ENCODE results near the gene ANAPC5.

Gene ANAPC5, protein sequence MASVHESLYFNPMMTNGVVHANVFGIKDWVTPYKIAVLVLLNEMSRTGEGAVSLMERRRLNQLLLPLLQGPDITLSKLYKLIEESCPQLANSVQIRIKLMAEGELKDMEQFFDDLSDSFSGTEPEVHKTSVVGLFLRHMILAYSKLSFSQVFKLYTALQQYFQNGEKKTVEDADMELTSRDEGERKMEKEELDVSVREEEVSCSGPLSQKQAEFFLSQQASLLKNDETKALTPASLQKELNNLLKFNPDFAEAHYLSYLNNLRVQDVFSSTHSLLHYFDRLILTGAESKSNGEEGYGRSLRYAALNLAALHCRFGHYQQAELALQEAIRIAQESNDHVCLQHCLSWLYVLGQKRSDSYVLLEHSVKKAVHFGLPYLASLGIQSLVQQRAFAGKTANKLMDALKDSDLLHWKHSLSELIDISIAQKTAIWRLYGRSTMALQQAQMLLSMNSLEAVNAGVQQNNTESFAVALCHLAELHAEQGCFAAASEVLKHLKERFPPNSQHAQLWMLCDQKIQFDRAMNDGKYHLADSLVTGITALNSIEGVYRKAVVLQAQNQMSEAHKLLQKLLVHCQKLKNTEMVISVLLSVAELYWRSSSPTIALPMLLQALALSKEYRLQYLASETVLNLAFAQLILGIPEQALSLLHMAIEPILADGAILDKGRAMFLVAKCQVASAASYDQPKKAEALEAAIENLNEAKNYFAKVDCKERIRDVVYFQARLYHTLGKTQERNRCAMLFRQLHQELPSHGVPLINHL

DNA sequence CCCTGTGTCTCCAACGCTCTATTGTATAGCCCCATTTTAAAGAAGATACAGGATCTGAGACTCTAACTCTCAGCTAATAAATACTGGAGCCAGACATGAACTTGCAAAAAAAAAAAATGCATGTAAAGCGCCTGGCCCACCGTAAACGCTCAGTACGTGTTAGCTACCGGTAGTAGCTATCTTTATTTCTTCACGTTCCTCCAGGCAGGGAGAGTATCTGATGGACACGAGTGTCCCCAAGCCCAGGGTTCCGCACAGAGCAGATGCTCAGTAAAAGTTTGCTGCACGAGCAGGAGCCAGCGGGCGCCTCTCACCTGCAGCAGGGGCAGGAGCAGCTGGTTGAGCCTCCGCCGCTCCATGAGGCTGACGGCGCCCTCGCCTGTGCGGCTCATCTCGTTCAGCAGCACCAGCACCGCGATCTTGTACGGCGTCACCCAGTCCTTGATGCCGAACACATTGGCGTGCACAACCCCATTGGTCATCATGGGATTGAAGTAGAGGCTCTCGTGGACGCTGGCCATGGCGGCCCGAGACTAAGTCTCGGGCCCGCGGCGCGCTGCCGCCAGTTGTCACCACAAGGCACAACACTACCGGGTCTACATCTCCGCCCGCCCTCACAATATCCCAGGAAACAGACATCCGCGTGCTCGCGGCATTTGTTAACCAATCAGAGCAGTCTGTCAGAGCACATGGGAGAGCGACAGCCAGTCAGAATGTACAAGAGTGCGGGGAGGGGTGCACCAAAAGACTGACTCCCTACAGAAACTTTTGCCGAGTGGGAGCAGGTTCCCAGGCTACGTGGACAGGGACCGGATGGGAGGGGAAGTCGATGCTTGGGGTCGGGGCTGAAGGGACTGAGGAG is at the start of gene ANAPC5:
Gene ANAPC5, minus strand, starts transcription at position 592 of the 862 bp plus-strand sequence. Its CDS starts 71 bp downstream, at position 521.
- peak within 1 kb of the TSS; percentile 95 for H3K4me3 Mint-ChIP-seq
- peaks cover 2% of the 10 kb centered on the region for H3K36me3 Mint-ChIP-seq (ENCODE audit: low read depth)
- H3K4me1 Mint-ChIP-seq, result peaks cover 28% of the 10 kb centered on the region
- H3K9me3 Mint-ChIP-seq, result no peaks in the 10 kb centered on the region
- TF ChIP-seq, protein P1, sequence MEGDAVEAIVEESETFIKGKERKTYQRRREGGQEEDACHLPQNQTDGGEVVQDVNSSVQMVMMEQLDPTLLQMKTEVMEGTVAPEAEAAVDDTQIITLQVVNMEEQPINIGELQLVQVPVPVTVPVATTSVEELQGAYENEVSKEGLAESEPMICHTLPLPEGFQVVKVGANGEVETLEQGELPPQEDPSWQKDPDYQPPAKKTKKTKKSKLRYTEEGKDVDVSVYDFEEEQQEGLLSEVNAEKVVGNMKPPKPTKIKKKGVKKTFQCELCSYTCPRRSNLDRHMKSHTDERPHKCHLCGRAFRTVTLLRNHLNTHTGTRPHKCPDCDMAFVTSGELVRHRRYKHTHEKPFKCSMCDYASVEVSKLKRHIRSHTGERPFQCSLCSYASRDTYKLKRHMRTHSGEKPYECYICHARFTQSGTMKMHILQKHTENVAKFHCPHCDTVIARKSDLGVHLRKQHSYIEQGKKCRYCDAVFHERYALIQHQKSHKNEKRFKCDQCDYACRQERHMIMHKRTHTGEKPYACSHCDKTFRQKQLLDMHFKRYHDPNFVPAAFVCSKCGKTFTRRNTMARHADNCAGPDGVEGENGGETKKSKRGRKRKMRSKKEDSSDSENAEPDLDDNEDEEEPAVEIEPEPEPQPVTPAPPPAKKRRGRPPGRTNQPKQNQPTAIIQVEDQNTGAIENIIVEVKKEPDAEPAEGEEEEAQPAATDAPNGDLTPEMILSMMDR (IDR thresholded peaks at IDR 0.05), result no peak
- H3K27me3 Mint-ChIP-seq (ENCODE audit: low read depth, poor library complexity), result peaks cover 7% of the 10 kb centered on the region
- H3K27ac Mint-ChIP-seq, result peak within 1 kb of the TSS; percentile 99
- DNase-seq, result peak; percentile 82

DNA sequence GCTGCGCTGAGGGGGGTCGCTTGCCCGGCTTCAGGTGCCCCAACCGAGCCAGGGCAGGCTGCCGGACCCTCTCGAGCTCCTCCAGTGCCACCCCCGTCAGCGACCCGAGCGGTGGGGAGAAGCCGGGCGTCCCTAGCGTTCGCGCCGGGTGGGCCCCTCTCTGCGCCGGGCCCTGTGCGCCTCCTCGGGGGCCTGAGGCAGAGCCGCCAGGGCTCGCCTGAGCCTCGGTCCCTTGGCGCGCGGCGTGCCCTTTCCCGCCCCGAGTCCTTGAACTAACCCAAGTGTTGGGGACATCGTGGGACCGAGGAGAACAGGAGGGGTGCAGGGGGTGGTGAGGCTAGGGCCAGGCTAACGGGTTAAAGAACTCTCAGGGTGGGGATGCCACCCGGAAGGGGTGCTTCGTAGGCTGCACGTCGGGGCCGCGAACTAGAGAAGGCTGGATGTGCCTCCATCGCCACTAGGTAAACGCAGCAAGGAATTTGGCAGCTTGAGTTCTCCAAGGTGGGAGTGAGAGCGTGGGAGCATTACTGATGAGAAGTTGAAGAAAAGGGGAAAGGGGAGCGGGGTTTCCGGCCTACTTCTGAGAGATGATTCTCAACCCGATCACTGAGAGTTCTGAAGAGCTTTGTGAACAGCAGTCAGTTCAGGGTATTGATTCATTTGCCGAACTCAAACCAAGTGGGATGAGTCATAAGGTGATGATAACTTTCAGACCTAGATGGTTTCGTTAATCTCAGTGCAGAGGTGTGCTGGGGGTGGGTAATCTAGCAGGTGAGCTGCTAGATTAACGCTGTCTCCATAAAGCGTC is 48.3 kb upstream of the ANAPC5 start:
- TF ChIP-seq, protein P1 (IDR thresholded peaks at IDR 0.05), result no peak
- peak; percentile 55 for DNase-seq
- Mint-ChIP-seq H3K36me3 (ENCODE audit: low read depth) (peaks cover 21% of the 10 kb centered on the region), H3K27ac (peak overlapping the region; percentile 97), H3K4me3 (peak overlapping the region; percentile 89), H3K27me3 (ENCODE audit: low read depth, poor library complexity) (peaks cover 2% of the 10 kb centered on the region), H3K4me1 (peaks cover 39% of the 10 kb centered on the region), H3K9me3 (peaks cover 4% of the 10 kb centered on the region)

DNA sequence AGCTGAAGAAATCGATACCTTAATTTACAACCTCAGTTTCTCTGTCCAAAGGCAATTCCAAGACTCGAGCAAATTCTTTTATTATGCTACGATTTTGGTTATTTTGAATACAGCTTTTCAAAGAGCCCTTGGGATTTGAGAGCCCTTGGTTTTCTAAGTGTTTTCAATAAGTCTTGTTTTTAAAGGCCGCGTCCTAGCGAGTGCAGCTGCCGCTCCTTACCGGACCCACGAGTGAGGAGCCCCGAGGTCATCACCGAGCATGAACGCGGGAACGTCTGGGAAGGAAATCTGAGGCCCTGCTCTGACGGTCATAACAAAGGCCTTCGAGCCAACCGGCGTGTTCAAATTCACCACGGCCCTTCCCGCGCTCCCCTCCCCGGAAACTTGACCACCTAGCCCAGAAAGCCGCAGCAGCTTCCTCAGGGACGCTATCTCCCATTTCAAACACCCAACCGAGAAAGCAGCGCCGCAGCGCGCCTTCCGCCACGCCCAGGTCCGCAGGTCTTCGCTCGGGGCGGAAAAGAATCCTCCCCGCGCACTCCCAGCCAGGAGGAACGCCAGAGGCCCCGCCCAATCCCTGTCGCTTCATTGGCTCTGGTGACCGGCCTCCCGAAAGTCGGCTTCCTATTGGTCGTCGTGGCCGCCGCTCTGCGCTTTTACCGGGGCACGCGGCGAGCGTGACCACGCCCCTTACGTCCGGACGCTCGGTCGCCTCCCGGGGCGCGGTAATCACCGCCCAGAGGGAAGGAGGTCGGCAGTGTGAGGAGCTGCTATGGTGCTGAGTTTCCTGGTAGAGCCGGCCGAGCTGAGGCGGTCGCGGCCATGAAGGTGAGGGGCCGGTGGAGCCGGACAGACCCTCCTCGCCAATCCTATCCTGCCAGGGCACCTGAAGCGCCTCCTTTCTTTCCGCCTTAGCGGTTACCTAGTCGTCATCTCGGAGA is 47.5 kb upstream of the ANAPC5 start, which contains the start of gene RNF34:
Gene RNF34, plus strand, starts transcription at position 728 of the 941 bp plus-strand sequence. Its CDS starts 95 bp downstream, at position 823.
- Mint-ChIP-seq H3K4me1 (peaks cover 39% of the 10 kb centered on the region), H3K36me3 (ENCODE audit: low read depth) (peaks cover 15% of the 10 kb centered on the region), H3K4me3 (peak within 1 kb of the TSS; percentile 89), H3K27ac (peak within 1 kb of the TSS; percentile 97), H3K27me3 (ENCODE audit: low read depth, poor library complexity) (peaks cover 2% of the 10 kb centered on the region), H3K9me3 (peaks cover 4% of the 10 kb centered on the region)
- TF ChIP-seq, protein P1 (IDR thresholded peaks at IDR 0.05), result no peak
- peak; percentile 99 for DNase-seq

DNA sequence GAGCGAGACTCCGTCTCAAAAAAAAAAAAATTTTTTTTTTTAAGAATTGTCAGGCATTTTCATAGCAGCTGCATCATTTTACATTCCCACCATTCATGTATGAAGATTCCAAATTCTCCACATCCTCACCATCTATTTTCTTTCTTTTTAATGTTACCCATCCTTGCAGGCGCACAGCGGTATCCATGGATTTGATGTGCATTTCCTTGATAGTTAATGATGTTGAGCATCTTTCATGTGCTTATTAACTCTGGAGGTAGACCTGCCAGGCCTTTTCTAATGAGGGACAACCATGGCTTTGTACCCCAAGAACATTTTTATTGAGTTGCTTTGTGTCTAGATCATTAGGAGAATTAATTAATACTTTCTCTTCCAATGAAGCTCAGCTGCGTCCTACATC is 46.1 kb upstream of the ANAPC5 start:
- peak overlapping the region; percentile 89 for H3K4me3 Mint-ChIP-seq
- peaks cover 39% of the 10 kb centered on the region for H3K4me1 Mint-ChIP-seq
- H3K36me3 Mint-ChIP-seq (ENCODE audit: low read depth), result peaks cover 7% of the 10 kb centered on the region
- peaks cover 4% of the 10 kb centered on the region for H3K27me3 Mint-ChIP-seq (ENCODE audit: low read depth, poor library complexity)
- DNase-seq, result no peak
- peaks cover 4% of the 10 kb centered on the region for H3K9me3 Mint-ChIP-seq
- no peak overlapping the region for H3K27ac Mint-ChIP-seq
- TF ChIP-seq, protein P1 (IDR thresholded peaks at IDR 0.05), result no peak
